PFSK-1 (cell line): ENCODE data around the gene ACSL3.

ENCODE experiments used
- FOXP2 ChIP-seq: optimal IDR thresholded peaks from 2 replicates; pipeline ENCODE3; 2011; ENCODE audit warnings: borderline replicate concordance, control low read depth, inconsistent platforms; ENCODE audit not compliant: insufficient read depth; ENCODE audit errors: extremely low read length, extremely low read depth
- POLR2AphosphoS5 ChIP-seq: IDR thresholded peaks from 2 replicates; pipeline ENCODE4 v1.6.1; 2012; ENCODE audit warnings: low read depth, mild to moderate bottlenecking, control low read depth, low read length, moderate library complexity
- SIN3A ChIP-seq: IDR thresholded peaks from 2 replicates; pipeline ENCODE4 v1.6.1; 2012; ENCODE audit warnings: mild to moderate bottlenecking, low read length, moderate library complexity, borderline replicate concordance; ENCODE audit not compliant: insufficient read depth
- TAF1 ChIP-seq: IDR thresholded peaks from 2 replicates; pipeline ENCODE4 v1.6.1; 2012; ENCODE audit warnings: low read length, control low read depth, borderline replicate concordance; ENCODE audit not compliant: insufficient read depth
- TF ChIP-seq, protein P1 (sequence below), 2 experiments: IDR thresholded peaks; 2 replicates each; pipeline versions ENCODE4 v1.6.1 to v1.8.0; 2011 to 2012; ENCODE audit warnings: low read depth in 2 of 2, low read length in 2 of 2, control low read depth in 1 of 2, inconsistent platforms in 1 of 2, mild to moderate bottlenecking in 1 of 2, moderate library complexity in 1 of 2; ENCODE audit not compliant: insufficient read depth in 1 of 2

Gene ACSL3

DNA sequence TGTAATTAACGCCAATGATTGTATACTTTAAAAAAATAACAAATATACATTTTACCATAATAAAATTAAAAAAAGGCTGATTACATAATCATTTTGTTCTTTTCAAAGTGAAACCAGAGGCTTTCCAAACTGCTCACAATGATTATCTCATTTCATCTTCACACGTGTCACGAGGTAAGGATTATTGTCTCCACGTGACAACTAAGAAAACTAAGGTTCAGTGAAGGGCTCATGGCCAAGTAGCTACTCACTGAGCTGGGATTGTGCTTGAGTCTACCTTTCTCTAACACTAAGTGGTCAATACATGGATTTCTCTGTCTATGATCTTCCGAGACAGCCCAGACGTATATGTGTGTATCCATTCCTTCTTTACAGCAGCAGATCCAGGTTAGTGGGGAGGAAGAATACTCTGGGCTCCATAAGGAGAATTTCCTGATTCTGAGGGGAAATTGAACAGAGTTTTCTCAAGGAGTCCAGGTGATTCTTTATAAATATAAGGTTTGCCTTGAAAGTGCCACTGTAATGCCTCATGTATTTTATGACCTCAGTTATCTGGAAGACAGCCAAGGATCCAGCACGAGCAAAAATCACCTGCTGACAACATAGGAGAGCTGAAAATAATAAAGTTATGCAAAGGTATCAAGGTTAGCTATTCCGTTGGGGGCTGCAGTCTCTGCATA, 25.6 kb upstream of the ACSL3 start:
- TF ChIP-seq, protein P1, sequence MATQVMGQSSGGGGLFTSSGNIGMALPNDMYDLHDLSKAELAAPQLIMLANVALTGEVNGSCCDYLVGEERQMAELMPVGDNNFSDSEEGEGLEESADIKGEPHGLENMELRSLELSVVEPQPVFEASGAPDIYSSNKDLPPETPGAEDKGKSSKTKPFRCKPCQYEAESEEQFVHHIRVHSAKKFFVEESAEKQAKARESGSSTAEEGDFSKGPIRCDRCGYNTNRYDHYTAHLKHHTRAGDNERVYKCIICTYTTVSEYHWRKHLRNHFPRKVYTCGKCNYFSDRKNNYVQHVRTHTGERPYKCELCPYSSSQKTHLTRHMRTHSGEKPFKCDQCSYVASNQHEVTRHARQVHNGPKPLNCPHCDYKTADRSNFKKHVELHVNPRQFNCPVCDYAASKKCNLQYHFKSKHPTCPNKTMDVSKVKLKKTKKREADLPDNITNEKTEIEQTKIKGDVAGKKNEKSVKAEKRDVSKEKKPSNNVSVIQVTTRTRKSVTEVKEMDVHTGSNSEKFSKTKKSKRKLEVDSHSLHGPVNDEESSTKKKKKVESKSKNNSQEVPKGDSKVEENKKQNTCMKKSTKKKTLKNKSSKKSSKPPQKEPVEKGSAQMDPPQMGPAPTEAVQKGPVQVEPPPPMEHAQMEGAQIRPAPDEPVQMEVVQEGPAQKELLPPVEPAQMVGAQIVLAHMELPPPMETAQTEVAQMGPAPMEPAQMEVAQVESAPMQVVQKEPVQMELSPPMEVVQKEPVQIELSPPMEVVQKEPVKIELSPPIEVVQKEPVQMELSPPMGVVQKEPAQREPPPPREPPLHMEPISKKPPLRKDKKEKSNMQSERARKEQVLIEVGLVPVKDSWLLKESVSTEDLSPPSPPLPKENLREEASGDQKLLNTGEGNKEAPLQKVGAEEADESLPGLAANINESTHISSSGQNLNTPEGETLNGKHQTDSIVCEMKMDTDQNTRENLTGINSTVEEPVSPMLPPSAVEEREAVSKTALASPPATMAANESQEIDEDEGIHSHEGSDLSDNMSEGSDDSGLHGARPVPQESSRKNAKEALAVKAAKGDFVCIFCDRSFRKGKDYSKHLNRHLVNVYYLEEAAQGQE (IDR thresholded peaks at IDR 0.05; ENCODE audit: insufficient read depth in 1 of 2, low read depth in 2 of 2, low read length in 2 of 2) = no peak
- TF ChIP-seq TAF1 (no peak), SIN3A (no peak), FOXP2 (no peak), POLR2AphosphoS5 (no peak)

- TF ChIP-seq TAF1 (no peak), POLR2AphosphoS5 (no peak), SIN3A (no peak), FOXP2 (no peak)
- TF ChIP-seq, protein P1 (IDR thresholded peaks at IDR 0.05; ENCODE audit: insufficient read depth in 1 of 2, low read depth in 2 of 2, low read length in 2 of 2) = no peak
Observed at GRCh38 chr2:222835823-222836151, 25.0 kb upstream of the ACSL3 start.

- TF ChIP-seq, protein P1 (IDR thresholded peaks at IDR 0.05; ENCODE audit: insufficient read depth in 1 of 2, low read depth in 2 of 2, low read length in 2 of 2) = no peak
- no peak for TF ChIP-seq SIN3A
- TF ChIP-seq TAF1 = no peak
- TF ChIP-seq POLR2AphosphoS5 = no peak
- no peak for TF ChIP-seq FOXP2
Observed at GRCh38 chr2:222837643-222838056, 23.2 kb upstream of the ACSL3 start.

- TF ChIP-seq, protein P1 (IDR thresholded peaks at IDR 0.05; ENCODE audit: insufficient read depth in 1 of 2, low read depth in 2 of 2, low read length in 2 of 2) = no peak
- TF ChIP-seq TAF1 (no peak), SIN3A (no peak), FOXP2 (no peak), POLR2AphosphoS5 (no peak)
Observed at GRCh38 chr2:222840060-222840802, 20.6 kb upstream of the ACSL3 start.
